HL-60 (cell line): ENCODE results near the gene CYYR1.

ENCODE experiments used
- DNase-seq, 2 experiments: peaks; one replicate each; pipeline ENCODE4 v3.0.0-alpha.2; 2010 to 2020; ENCODE audit warnings: low read depth in 1 of 2, low spot score in 1 of 2
- H3K27ac ChIP-seq: fragments of 250-450 bp; sonication (Bioruptor Pico); replicated peaks from 2 replicates; pipeline ENCODE4 v1.5.1; 2020; ENCODE audit warnings: mild to moderate bottlenecking, moderate library complexity
- H3K27me3 ChIP-seq: fragments of 250-450 bp; sonication (Bioruptor Pico); 2 replicates; pipeline ENCODE4 v1.5.1; 2021; ENCODE audit warnings: mild to moderate bottlenecking, moderate library complexity; ENCODE audit not compliant: insufficient read depth, poor library complexity, severe bottlenecking
- H3K4me3 ChIP-seq: replicated peaks from 2 replicates; pipeline ENCODE4 v1.5.1; 2011; ENCODE audit warnings: mild to moderate bottlenecking, control low read depth, low read length; ENCODE audit not compliant: insufficient read depth
- GABPA ChIP-seq: IDR thresholded peaks from 2 replicates; pipeline ENCODE4 v1.6.1; 2012; ENCODE audit warnings: low read depth
- POLR2AphosphoS5 ChIP-seq: IDR thresholded peaks from 2 replicates; pipeline ENCODE4 v1.6.1; 2012; ENCODE audit warnings: low read depth
- SPI1 ChIP-seq: IDR thresholded peaks from 2 replicates; pipeline ENCODE4 v1.6.1; 2012; ENCODE audit warnings: low read depth, mild to moderate bottlenecking, borderline replicate concordance
- TF ChIP-seq, protein P1 (sequence below): IDR thresholded peaks from 2 replicates; pipeline ENCODE4 v1.6.1; 2012; ENCODE audit warnings: low read depth; ENCODE audit not compliant: insufficient replicate concordance
- TF ChIP-seq, protein P2 (sequence below): IDR thresholded peaks from one replicate; pipeline ENCODE4 v1.5.1; 2011; ENCODE audit warnings: low read length, control low read depth, inconsistent platforms; ENCODE audit not compliant: insufficient read depth

The CYYR1 gene

DNA sequence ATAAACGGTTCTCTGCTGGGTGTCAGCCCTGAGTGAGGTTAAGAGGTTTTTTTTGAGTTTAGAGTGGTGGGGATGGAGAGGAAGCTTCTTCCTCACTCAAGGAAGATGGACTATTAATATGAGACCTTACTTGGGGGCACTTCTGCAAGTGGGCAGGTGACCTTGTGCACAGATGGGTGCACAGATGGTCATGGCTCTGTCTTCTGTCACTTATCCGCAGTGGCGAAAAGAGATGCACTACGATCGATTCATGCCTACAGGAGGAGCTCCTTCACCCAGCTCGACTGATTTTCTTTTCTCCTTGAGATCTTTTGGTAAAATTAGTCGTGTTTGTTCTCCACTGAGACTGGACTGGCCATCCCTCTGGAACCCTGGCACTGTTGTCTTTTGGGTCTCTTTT, 22.9 kb upstream of the CYYR1 start:
- Histone ChIP-seq H3K27ac (no peak overlapping the region), H3K4me3 (no peak overlapping the region), H3K27me3 (no peaks in the 10 kb centered on the region)
- DNase-seq: no peak
- TF ChIP-seq, protein P1, sequence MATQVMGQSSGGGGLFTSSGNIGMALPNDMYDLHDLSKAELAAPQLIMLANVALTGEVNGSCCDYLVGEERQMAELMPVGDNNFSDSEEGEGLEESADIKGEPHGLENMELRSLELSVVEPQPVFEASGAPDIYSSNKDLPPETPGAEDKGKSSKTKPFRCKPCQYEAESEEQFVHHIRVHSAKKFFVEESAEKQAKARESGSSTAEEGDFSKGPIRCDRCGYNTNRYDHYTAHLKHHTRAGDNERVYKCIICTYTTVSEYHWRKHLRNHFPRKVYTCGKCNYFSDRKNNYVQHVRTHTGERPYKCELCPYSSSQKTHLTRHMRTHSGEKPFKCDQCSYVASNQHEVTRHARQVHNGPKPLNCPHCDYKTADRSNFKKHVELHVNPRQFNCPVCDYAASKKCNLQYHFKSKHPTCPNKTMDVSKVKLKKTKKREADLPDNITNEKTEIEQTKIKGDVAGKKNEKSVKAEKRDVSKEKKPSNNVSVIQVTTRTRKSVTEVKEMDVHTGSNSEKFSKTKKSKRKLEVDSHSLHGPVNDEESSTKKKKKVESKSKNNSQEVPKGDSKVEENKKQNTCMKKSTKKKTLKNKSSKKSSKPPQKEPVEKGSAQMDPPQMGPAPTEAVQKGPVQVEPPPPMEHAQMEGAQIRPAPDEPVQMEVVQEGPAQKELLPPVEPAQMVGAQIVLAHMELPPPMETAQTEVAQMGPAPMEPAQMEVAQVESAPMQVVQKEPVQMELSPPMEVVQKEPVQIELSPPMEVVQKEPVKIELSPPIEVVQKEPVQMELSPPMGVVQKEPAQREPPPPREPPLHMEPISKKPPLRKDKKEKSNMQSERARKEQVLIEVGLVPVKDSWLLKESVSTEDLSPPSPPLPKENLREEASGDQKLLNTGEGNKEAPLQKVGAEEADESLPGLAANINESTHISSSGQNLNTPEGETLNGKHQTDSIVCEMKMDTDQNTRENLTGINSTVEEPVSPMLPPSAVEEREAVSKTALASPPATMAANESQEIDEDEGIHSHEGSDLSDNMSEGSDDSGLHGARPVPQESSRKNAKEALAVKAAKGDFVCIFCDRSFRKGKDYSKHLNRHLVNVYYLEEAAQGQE: no peak
- TF ChIP-seq POLR2AphosphoS5 (no peak), GABPA (no peak), SPI1 (no peak)
- TF ChIP-seq, protein P2, sequence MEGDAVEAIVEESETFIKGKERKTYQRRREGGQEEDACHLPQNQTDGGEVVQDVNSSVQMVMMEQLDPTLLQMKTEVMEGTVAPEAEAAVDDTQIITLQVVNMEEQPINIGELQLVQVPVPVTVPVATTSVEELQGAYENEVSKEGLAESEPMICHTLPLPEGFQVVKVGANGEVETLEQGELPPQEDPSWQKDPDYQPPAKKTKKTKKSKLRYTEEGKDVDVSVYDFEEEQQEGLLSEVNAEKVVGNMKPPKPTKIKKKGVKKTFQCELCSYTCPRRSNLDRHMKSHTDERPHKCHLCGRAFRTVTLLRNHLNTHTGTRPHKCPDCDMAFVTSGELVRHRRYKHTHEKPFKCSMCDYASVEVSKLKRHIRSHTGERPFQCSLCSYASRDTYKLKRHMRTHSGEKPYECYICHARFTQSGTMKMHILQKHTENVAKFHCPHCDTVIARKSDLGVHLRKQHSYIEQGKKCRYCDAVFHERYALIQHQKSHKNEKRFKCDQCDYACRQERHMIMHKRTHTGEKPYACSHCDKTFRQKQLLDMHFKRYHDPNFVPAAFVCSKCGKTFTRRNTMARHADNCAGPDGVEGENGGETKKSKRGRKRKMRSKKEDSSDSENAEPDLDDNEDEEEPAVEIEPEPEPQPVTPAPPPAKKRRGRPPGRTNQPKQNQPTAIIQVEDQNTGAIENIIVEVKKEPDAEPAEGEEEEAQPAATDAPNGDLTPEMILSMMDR: no peak

DNA sequence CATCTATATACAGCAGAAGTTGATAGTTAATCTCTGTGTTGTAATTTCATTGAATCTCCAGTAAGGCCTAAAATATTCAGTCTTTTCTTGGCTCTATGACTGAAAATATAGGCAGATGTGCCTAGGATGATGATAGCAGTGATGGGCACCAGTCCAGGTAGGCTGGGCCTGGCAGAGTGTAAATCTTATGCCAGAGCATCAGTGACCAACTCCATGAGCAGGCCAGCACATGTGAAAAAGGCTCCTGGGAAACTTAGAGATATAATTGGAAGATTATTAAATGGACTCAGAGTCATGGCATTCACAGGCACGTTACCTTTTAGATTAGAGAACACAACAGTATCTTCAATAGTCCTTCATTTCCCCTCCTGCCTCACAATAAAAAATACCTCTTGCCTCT, 20.7 kb upstream of the CYYR1 start:
- no peak for DNase-seq
- no peak overlapping the region for H3K27ac ChIP-seq
- H3K27me3 ChIP-seq: no peaks in the 10 kb centered on the region
- no peak overlapping the region for H3K4me3 ChIP-seq
- no peak for TF ChIP-seq POLR2AphosphoS5
- TF ChIP-seq GABPA: no peak
- TF ChIP-seq SPI1: no peak
- TF ChIP-seq, protein P1: no peak
- TF ChIP-seq, protein P2: no peak

DNA sequence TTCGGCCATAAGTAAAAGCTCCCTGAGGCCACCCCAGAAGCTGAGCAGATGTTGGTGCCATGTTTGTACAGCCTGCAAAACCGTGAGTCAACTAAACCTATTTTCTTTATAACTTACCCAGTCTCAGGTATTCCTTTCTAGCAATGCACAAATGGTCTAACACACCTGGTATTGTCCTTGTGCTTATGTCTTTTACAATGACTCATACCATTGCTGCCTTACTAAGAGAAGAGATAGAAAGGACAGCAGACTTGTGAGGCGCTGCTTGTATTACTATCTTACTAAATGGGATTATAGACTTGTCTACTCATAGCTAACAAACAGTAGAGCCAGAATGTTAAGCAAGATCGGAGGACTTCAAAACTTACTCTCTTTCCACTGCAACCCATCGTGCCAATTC, 18.5 kb upstream of the CYYR1 start:
- H3K4me3 ChIP-seq: no peak overlapping the region
- no peak for TF ChIP-seq GABPA
- TF ChIP-seq, protein P1: no peak
- no peak for TF ChIP-seq SPI1
- TF ChIP-seq, protein P2: no peak
- TF ChIP-seq POLR2AphosphoS5: no peak
- H3K27me3 ChIP-seq: no peaks in the 10 kb centered on the region
- H3K27ac ChIP-seq: no peak overlapping the region
- DNase-seq: no peak
